GM12892 (cell line): ENCODE measurements around the gene MCCD1.
A peak's percentile ranks its signal among the peaks of the same experiment; 100 is the strongest.

Source experiments
- POLR2A ChIP-seq: IDR thresholded peaks from 2 replicates; pipeline ENCODE4 v1.6.1; 2011; ENCODE audit warnings: low read depth, low read length, control low read depth
- POLR2AphosphoS5 ChIP-seq: IDR thresholded peaks from 2 replicates; pipeline ENCODE4 v1.6.1; 2011; ENCODE audit warnings: low read depth, low read length, control low read depth
- TAF1 ChIP-seq: IDR thresholded peaks from 2 replicates; pipeline ENCODE4 v1.6.1; 2011; ENCODE audit warnings: low read depth, mild to moderate bottlenecking, control low read depth, low read length, borderline replicate concordance

DNA sequence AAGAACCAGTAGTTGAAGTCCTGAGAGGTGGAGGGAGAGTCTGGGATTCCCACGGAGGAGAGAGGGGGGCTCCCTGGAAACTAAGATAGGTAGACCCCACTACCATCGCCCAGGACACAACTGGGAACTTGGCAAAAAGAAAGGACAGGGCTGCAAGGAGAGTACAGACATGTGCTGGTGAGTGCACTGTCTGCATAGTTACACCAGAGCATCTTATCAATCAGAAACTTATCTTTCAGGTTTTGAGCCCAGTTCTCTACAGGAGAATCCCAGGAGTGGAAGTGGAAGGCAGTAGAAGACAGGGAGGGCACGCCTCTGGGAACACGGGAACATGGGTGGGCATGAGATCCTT lies 30.8 kb downstream of the MCCD1 start:
- TF ChIP-seq POLR2AphosphoS5: no peak
- TF ChIP-seq POLR2A: peak; percentile 34; the same call in 1 of the 2 replicates
- no peak for TF ChIP-seq TAF1
